Mesendoderm (in vitro differentiated cells): Measurements from ENCODE around the gene PHACTR1.

Experiments
- DNase-seq: peaks from one replicate; pipeline ENCODE4 v3.0.0; 2013
- H2AK5ac ChIP-seq: 2 replicates; pipeline ENCODE4 v1.6.1; 2013; ENCODE audit warnings: low read length, inconsistent platforms
- H2BK120ac ChIP-seq: 2 replicates; pipeline ENCODE4 v1.6.1; 2013; ENCODE audit warnings: low read depth, mild to moderate bottlenecking, low read length, moderate library complexity, mixed read lengths
- H2BK15ac ChIP-seq: replicated peaks from 2 replicates; pipeline ENCODE4 v1.6.1; 2013; ENCODE audit warnings: low read depth, mild to moderate bottlenecking, moderate library complexity
- H2BK5ac ChIP-seq: 2 replicates; pipeline ENCODE4 v1.6.1; 2013; ENCODE audit warnings: low read length, inconsistent platforms
- H3K18ac ChIP-seq: 2 replicates; pipeline ENCODE4 v1.6.1; 2013; ENCODE audit warnings: mild to moderate bottlenecking, low read length, mixed read lengths
- H3K23ac ChIP-seq: one replicate; pipeline ENCODE4 v1.6.1; 2013; ENCODE audit warnings: low read length
- H3K27ac ChIP-seq: 2 replicates; pipeline ENCODE4 v1.5.1; 2013; ENCODE audit warnings: low read depth, mild to moderate bottlenecking, inconsistent platforms, low read length, moderate library complexity
- H3K27me3 ChIP-seq: 2 replicates; pipeline ENCODE4 v1.6.1; 2013; ENCODE audit warnings: low read length, control low read depth, mild to moderate bottlenecking, inconsistent platforms; ENCODE audit not compliant: insufficient read depth, poor library complexity
- H3K36me3 ChIP-seq: 2 replicates; pipeline ENCODE4 v1.6.1; 2013; ENCODE audit warnings: low read length, inconsistent platforms; ENCODE audit not compliant: control insufficient read depth, insufficient read depth
- H3K4ac ChIP-seq: one replicate; pipeline ENCODE4 v1.6.1; 2013; ENCODE audit warnings: low read depth, mild to moderate bottlenecking, low read length, moderate library complexity
- H3K4me1 ChIP-seq: 2 replicates; pipeline ENCODE4 v1.6.1; 2013; ENCODE audit warnings: low read depth, low read length, inconsistent platforms; ENCODE audit not compliant: control insufficient read depth
- H3K4me2 ChIP-seq: 2 replicates; pipeline ENCODE4 v1.6.1; 2013; ENCODE audit warnings: low read length
- H3K4me3 ChIP-seq: 2 replicates; pipeline ENCODE4 v1.5.1; 2013; ENCODE audit warnings: mild to moderate bottlenecking, low read length
- H3K56ac ChIP-seq: one replicate; pipeline ENCODE4 v1.6.1; 2013; ENCODE audit warnings: low read length
- H3K79me1 ChIP-seq: 2 replicates; pipeline ENCODE4 v1.6.1; 2013; ENCODE audit warnings: low read length, inconsistent platforms
- H3K79me2 ChIP-seq: 2 replicates; pipeline ENCODE4 v1.6.1; 2013; ENCODE audit warnings: mild to moderate bottlenecking, low read length; ENCODE audit not compliant: control insufficient read depth, insufficient read depth
- H3K9ac ChIP-seq: 2 replicates; pipeline ENCODE4 v1.6.1; 2013; ENCODE audit warnings: low read length, inconsistent platforms
- H4K5ac ChIP-seq: one replicate; pipeline ENCODE4 v1.6.1; 2013; ENCODE audit warnings: low read length
- H4K8ac ChIP-seq: one replicate; pipeline ENCODE4 v1.6.1; 2013; ENCODE audit warnings: low read depth, mild to moderate bottlenecking, control low read depth, low read length, moderate library complexity
- WGBS: extraction: QIAGEN DNeasy Blood & Tissue Kit; methylation state at CpG from one replicate; pipeline ENCODE4 v1.1.7; 2013; ENCODE audit warnings: low lambda C conversion rate, missing lambda C conversion rate; ENCODE audit not compliant: insufficient coverage; ENCODE audit errors: extremely low coverage; 5-methylcytosine and 5-hydroxymethylcytosine counted together

PHACTR1 gene

DNA sequence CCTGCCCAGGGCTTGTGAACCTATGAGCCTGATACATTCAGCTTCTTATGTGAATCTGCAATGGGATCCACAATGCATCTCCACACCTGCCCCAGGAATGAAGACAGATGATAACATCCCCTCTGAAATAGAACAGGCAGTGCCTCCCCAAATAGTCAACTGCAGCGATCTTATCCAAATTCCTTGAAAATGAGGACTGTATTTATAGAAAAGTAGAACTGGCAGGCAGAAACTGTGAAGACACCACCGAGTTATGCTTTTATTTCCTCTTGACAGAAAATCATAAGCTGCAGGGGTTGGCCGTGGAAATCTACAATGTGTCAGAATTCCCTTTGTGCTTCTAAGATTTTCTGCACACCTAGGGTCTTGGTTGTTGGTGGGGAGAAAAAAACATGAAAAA, 341.5 kb downstream of the PHACTR1 start:
- H2BK5ac ChIP-seq, result no peak overlapping the region
- no peaks in the 10 kb centered on the region for H3K79me1 ChIP-seq
- H2BK15ac ChIP-seq, result no peak overlapping the region
- no peak overlapping the region for H3K4me3 ChIP-seq
- no peak overlapping the region for H3K27ac ChIP-seq
- DNase-seq, result no peak
- H3K36me3 ChIP-seq, result no peaks in the 10 kb centered on the region
- no CpG with 5 or more reads among the region's 3 CpGs for WGBS
- H4K8ac ChIP-seq, result no peak overlapping the region
- H3K18ac ChIP-seq, result no peak overlapping the region
- no peak overlapping the region for H2BK120ac ChIP-seq
- H3K27me3 ChIP-seq, result no peaks in the 10 kb centered on the region
- no peak overlapping the region for H3K23ac ChIP-seq
- H3K9ac ChIP-seq, result no peak overlapping the region
- no peak overlapping the region for H3K4ac ChIP-seq
- H2AK5ac ChIP-seq, result no peak overlapping the region
- H3K4me1 ChIP-seq, result no peaks in the 10 kb centered on the region
- no peak overlapping the region for H3K4me2 ChIP-seq
- no peaks in the 10 kb centered on the region for H3K79me2 ChIP-seq
- H3K56ac ChIP-seq, result no peak overlapping the region
- H4K5ac ChIP-seq, result no peak overlapping the region

DNA sequence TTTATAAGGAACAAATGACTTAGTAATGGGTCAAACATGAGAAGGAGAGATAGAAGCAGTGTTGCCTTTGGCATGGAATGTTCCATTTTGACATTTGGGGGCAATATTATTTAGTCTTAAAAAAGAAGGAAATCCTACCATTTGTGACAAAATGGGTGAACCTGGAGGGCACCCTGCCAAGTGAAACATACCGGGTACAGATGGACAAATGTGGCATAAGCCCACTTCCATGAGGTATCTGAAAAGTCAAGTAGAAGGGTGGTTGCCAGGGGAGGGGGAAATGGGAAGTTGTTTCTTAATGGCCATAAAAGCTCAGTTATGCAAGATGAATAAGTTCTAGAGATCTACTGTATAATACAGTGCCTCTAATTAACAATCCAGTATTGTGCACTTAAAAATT, 342.5 kb downstream of the PHACTR1 start:
- Histone ChIP-seq H3K18ac (no peak overlapping the region), H3K4ac (no peak overlapping the region), H3K79me2 (no peaks in the 10 kb centered on the region), H3K56ac (no peak overlapping the region), H3K9ac (no peak overlapping the region), H2BK120ac (no peak overlapping the region), H3K4me2 (no peak overlapping the region), H2BK5ac (no peak overlapping the region), H3K27ac (no peak overlapping the region), H3K27me3 (no peaks in the 10 kb centered on the region), H3K23ac (no peak overlapping the region), H4K5ac (no peak overlapping the region), H3K79me1 (no peaks in the 10 kb centered on the region), H2BK15ac (no peak overlapping the region), H4K8ac (no peak overlapping the region), H3K36me3 (no peaks in the 10 kb centered on the region), H2AK5ac (no peak overlapping the region), H3K4me1 (no peaks in the 10 kb centered on the region), H3K4me3 (no peak overlapping the region)
- DNase-seq, result no peak
- WGBS, result no CpG with 5 or more reads among the region's 1 CpG

DNA sequence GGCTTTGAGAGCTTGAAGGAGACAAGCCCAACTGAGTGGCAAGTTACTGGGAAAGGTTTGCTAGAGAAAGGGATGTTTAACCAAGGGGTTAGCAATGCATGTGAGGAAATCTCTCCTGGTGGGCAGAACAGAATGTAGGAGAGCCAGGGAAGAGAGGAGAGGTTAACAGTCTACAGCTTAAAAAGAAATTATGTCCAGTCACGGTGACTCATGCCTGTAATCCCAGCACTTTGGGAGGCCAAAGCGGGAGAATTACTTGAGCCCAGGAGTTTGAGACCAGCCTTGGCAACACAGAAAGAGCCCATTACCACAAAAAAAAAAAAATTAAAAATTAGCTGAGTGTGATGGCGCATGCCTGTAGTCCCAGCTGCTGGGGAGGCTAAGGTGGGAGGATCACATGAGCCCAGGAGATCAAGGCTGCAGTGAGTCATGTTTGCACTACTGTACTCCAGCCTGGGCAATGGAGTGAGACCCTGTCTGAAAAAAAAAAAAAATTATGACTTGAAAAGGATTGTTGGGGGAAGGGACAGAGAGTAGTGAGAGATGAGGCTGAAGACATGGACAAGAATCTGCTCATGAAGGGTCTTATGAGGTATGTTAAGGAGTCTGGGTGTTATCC, 346.8 kb downstream of the PHACTR1 start:
- H3K27me3 ChIP-seq, result no peaks in the 10 kb centered on the region
- no peak overlapping the region for H2BK15ac ChIP-seq
- no peak for DNase-seq
- H3K23ac ChIP-seq, result no peak overlapping the region
- no peak overlapping the region for H3K4me2 ChIP-seq
- H3K4me3 ChIP-seq, result no peak overlapping the region
- H3K56ac ChIP-seq, result no peak overlapping the region
- H3K18ac ChIP-seq, result no peak overlapping the region
- H3K9ac ChIP-seq, result no peak overlapping the region
- H3K79me2 ChIP-seq, result no peaks in the 10 kb centered on the region
- no peak overlapping the region for H4K5ac ChIP-seq
- H3K4ac ChIP-seq, result no peak overlapping the region
- WGBS, result no CpG with 5 or more reads among the region's 3 CpGs
- no peak overlapping the region for H2AK5ac ChIP-seq
- no peak overlapping the region for H4K8ac ChIP-seq
- no peaks in the 10 kb centered on the region for H3K79me1 ChIP-seq
- H3K4me1 ChIP-seq, result no peaks in the 10 kb centered on the region
- no peak overlapping the region for H2BK120ac ChIP-seq
- H3K27ac ChIP-seq, result no peak overlapping the region
- H3K36me3 ChIP-seq, result no peaks in the 10 kb centered on the region
- H2BK5ac ChIP-seq, result no peak overlapping the region

DNA sequence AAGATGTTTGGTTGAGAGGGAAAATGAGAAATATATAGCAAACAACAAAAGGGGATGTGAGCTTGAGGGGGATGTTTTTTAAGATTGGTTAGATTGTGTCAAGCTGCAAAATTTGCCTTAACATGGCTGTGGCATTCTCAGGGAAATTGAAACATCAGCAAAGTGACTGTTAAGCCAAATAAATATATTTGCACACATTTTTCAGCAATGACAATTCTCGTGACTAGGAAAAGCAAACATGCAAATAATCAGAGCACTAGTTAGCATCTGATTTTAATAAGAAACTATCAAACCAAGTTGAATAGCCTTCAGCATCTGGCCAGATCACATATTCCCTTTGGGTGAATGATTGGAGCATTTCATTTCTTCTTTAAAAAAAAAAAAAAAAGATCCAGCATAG, 349.0 kb downstream of the PHACTR1 start:
- H2BK15ac ChIP-seq, result no peak overlapping the region
- no peak overlapping the region for H3K27ac ChIP-seq
- no peak overlapping the region for H3K9ac ChIP-seq
- no peak overlapping the region for H4K5ac ChIP-seq
- no peaks in the 10 kb centered on the region for H3K27me3 ChIP-seq
- no peak overlapping the region for H2BK120ac ChIP-seq
- no peaks in the 10 kb centered on the region for H3K79me2 ChIP-seq
- no peak overlapping the region for H2AK5ac ChIP-seq
- H3K4me3 ChIP-seq, result no peak overlapping the region
- no peak overlapping the region for H3K4me2 ChIP-seq
- no peak overlapping the region for H4K8ac ChIP-seq
- no peaks in the 10 kb centered on the region for H3K79me1 ChIP-seq
- no peak for DNase-seq
- no peak overlapping the region for H3K56ac ChIP-seq
- H3K36me3 ChIP-seq, result no peaks in the 10 kb centered on the region
- H3K4me1 ChIP-seq, result no peaks in the 10 kb centered on the region
- no peak overlapping the region for H3K18ac ChIP-seq
- no peak overlapping the region for H3K4ac ChIP-seq
- H3K23ac ChIP-seq, result no peak overlapping the region
- no CpG with 5 or more reads among the region's 1 CpG for WGBS
- no peak overlapping the region for H2BK5ac ChIP-seq

DNA sequence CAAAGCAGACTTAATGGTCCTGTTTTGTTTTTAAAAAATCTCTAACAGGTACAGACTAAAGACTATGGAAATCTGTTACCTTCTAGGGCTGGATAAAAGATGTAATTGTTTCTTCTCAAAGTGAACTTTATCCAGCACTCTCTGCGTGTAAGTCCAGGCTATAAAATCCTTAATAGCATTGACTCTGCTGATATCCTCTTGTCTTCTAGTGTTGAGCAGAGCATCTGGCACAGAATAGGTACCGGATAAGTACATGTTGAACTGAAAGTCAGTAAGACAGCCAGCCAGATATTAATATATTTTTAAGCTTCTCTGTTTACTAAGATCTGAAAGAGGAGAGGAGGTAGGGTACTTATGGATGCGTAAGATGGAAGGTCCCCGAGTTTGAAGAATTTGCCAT, 349.5 kb downstream of the PHACTR1 start:
- Histone ChIP-seq H3K79me2 (no peaks in the 10 kb centered on the region), H3K18ac (no peak overlapping the region), H3K4me1 (no peaks in the 10 kb centered on the region), H4K8ac (no peak overlapping the region), H3K79me1 (no peaks in the 10 kb centered on the region), H3K23ac (no peak overlapping the region), H2BK5ac (no peak overlapping the region), H3K36me3 (no peaks in the 10 kb centered on the region), H3K56ac (no peak overlapping the region), H3K27me3 (no peaks in the 10 kb centered on the region), H3K4ac (no peak overlapping the region), H3K9ac (no peak overlapping the region), H2AK5ac (no peak overlapping the region), H2BK120ac (no peak overlapping the region), H4K5ac (no peak overlapping the region), H3K4me3 (no peak overlapping the region), H3K4me2 (no peak overlapping the region), H3K27ac (no peak overlapping the region), H2BK15ac (no peak overlapping the region)
- DNase-seq, result no peak
- WGBS, result no CpG with 5 or more reads among the region's 4 CpGs

DNA sequence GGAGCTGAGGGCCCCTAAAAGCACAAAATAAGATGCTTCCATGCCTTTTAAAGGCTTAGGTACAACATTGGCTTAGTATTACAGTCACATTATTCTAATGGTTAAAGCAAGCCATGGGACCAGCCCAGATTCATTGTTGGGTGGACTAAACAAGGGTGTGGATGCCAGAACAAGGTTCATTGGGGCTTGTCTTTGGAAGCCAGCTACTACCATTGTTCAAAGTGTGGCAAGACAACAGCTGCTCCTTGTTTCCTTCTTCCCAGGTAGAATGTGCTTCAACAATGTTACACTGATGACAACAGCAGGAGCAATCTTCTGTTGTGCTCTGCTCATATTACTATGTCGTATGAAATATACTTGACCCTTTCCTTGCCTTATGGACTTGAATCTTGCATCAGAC, 350.3 kb downstream of the PHACTR1 start:
- Histone ChIP-seq H3K27me3 (no peaks in the 10 kb centered on the region), H4K8ac (no peak overlapping the region), H3K79me1 (no peaks in the 10 kb centered on the region), H3K4ac (no peak overlapping the region), H2BK120ac (no peak overlapping the region), H2BK5ac (no peak overlapping the region), H3K27ac (no peak overlapping the region), H3K56ac (no peak overlapping the region), H3K4me2 (no peak overlapping the region), H3K4me1 (no peaks in the 10 kb centered on the region), H2AK5ac (no peak overlapping the region), H3K36me3 (no peaks in the 10 kb centered on the region), H2BK15ac (no peak overlapping the region), H3K9ac (no peak overlapping the region), H3K4me3 (no peak overlapping the region), H3K23ac (no peak overlapping the region), H4K5ac (no peak overlapping the region), H3K79me2 (no peaks in the 10 kb centered on the region), H3K18ac (no peak overlapping the region)
- WGBS, result no CpG with 5 or more reads among the region's 1 CpG
- DNase-seq, result no peak
